GM12873 (cell line): ENCODE measurements around the gene ZNF385B.

Experiments used
- TF ChIP-seq, protein P1 (sequence below): IDR thresholded peaks from 2 replicates; pipeline ENCODE4 v1.5.1; 2012; ENCODE audit warnings: low read depth, mild to moderate bottlenecking, moderate library complexity, low read length, control low read depth; ENCODE audit not compliant: insufficient read depth; ENCODE audit errors: missing control alignments

Gene ZNF385B

DNA sequence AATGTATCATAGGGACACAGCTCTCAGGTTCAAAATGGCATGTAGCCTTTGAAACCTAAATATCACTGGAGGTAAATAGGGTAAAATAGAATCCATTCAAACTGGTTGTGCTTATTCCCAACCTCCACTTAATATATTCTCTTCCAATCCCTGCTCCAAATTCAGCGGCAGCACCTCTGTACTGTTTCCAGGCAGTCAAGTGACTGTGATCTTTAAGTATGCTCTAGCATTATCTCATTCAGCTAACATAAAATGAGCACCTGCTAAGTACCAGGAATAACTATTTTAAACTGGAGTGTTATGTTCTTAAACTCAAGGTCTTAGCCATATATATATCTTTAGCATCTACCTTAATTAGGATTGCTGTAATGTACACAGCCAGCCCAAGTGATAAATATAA, 327.5 kb downstream of the ZNF385B start:
- TF ChIP-seq, protein P1, sequence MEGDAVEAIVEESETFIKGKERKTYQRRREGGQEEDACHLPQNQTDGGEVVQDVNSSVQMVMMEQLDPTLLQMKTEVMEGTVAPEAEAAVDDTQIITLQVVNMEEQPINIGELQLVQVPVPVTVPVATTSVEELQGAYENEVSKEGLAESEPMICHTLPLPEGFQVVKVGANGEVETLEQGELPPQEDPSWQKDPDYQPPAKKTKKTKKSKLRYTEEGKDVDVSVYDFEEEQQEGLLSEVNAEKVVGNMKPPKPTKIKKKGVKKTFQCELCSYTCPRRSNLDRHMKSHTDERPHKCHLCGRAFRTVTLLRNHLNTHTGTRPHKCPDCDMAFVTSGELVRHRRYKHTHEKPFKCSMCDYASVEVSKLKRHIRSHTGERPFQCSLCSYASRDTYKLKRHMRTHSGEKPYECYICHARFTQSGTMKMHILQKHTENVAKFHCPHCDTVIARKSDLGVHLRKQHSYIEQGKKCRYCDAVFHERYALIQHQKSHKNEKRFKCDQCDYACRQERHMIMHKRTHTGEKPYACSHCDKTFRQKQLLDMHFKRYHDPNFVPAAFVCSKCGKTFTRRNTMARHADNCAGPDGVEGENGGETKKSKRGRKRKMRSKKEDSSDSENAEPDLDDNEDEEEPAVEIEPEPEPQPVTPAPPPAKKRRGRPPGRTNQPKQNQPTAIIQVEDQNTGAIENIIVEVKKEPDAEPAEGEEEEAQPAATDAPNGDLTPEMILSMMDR = no peak

DNA sequence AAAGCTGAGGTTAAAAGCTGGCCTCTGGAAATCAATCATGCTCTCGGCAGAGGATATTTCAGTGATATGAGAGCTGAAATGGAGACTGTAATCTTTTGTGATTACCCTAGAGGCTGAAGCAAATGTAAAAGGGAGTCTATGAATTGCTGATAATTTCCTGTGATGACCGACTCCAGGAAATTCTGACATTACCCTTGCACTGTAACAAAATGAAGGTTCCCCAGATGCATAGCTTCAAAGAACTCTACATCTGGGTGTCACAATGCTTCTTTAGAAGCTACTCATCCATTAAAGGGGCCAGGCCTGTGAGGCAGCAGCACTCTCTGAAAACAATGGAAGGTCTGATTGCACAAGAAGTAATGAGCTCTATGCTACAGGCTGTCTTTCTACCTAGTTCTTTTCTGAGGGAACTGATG, 328.5 kb downstream of the ZNF385B start:
- TF ChIP-seq, protein P1 = no peak

DNA sequence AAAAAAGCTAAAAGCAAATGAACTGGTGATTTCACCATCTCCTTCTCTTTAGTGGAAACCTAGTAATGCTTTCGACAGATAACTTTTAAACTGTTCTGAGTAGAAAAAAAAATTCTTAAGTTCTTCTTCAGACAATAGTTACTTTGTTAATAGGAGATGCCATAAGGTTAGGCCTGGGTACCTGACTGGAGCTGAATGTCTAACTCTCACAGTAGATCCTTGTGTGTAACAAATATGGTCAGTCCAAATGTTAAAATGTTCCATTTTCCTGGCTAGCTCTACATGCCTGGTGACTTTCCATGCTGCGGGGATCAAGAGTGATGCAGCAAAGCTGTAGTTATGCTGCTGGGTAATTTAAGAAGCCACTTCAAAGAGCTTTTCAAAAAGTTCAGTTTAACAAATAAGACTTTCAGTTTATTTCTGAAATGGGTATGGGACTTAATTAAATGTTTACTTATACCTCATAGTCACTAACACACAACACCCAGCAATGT, 332.8 kb downstream of the ZNF385B start:
- TF ChIP-seq, protein P1 = no peak

DNA sequence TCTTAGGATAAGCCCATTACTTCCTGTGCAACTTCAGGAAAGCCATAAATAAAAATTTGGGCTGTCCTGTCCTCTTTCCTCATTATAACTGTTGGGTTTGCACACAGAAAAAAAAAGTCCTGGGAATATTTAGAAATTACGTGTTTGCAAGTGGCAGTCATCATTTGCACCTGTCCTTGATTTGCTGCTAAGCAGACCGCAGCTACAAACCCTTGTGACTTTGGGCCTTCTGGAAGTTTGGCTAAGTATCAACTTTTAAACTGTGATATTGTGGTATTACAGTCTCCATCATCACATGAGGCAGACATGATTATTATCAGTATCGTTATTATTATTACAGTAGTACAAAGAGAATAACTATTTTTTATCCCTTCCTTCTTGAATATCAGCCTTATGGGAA, 336.1 kb downstream of the ZNF385B start:
- TF ChIP-seq, protein P1 = no peak

DNA sequence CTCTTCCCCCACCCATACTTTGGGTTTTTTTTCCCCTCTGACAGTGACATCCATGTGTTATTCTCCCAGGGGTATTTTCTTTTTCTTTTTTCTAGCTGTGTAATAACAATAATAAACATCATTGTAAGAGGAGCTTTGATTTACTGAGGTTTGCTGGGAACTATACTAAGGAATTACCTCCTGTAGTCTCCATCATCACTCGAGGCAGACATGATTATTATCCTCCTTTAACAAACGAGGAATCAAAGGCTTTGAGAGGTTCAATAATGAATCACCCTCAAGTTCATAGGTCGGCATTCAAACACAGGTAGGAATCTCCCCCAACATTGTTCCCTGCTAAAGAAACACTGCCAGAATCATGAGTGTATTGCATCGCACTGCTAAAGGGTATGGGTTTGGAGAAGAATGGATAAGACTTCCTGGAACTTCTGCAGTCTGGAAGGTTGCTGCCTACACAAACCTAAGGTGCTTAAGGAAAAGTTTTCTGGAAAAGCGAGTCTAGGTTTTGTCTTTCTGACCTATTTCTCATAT, 336.5 kb downstream of the ZNF385B start:
- TF ChIP-seq, protein P1 = no peak

DNA sequence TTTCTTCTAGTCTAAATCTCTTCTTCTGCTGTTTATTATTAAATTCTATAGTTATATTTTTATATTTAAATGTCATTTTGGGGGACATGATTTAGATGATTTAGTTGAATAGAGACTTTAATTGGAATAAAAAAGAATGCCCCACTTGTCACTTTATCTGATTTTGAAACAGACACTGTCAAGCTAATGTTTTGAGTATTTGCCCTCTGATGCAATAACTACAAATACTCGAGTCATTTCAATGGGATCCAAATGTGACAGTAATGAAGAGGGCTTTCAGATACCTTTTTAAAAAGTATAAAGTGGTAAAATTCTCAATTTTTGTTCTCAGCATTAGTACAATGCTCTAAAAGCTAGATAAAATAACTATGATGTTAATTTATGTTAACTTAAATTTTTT, 339.5 kb downstream of the ZNF385B start:
- TF ChIP-seq, protein P1 = no peak

DNA sequence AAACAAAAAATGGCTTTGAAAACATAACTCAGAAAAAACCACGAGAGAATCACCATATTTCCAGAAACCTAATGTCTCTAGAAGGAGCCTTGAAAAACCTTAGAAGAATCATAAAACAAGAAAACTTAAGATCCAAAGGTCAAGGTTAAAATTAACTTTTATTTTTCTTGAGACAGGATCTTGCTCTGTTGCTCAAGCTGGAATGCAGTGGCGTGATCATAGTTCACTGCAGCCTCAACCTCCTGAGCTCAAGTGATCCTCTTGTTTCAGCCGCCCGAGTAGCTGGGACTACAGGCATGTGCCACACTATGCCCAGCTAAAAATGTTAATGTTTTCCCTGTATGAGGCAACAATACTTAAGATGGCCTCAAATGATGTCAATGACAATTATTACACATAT, 342.6 kb downstream of the ZNF385B start:
- TF ChIP-seq, protein P1 = no peak
